Osteoblast (primary cell): ENCODE data around the gene MEGF11. TPM values are rescaled to one million over a fixed set of nuclear protein-coding genes. Genes with fewer than 3 reads are reported as not detected.

ENCODE experiments used
- DNase-seq: peaks from one replicate; pipeline ENCODE4 v3.0.0; 2011; ENCODE audit warnings: low spot score, mixed read lengths; ENCODE audit not compliant: insufficient read length; ENCODE audit errors: missing footprints
- H2AFZ ChIP-seq: 2 replicates; pipeline ENCODE4 v1.6.0; 2011; ENCODE audit warnings: mild to moderate bottlenecking, low read length
- H3K27ac ChIP-seq: 2 replicates; pipeline ENCODE4 v1.5.1; 2011; ENCODE audit warnings: mild to moderate bottlenecking, low read depth, low read length, moderate library complexity
- H3K27me3 ChIP-seq: 2 replicates; pipeline ENCODE4 v1.6.0; 2012; ENCODE audit warnings: mild to moderate bottlenecking, control low read depth, inconsistent platforms, low read length, moderate library complexity; ENCODE audit not compliant: insufficient read depth
- H3K36me3 ChIP-seq: 2 replicates; pipeline ENCODE4 v1.5.1; 2011; ENCODE audit warnings: mild to moderate bottlenecking, low read length, control low read depth, moderate library complexity; ENCODE audit not compliant: insufficient read depth
- H3K4me1 ChIP-seq: 2 replicates; pipeline ENCODE4 v1.5.1; 2011; ENCODE audit warnings: mild to moderate bottlenecking, low read length, control low read depth, moderate library complexity; ENCODE audit not compliant: insufficient read depth
- H3K4me2 ChIP-seq: 2 replicates; pipeline ENCODE4 v1.6.0; 2011; ENCODE audit warnings: mild to moderate bottlenecking, low read length; ENCODE audit not compliant: insufficient read depth
- H3K4me3 ChIP-seq: fragments of 200-600 bp; sonication (generic); 3 replicates; pipeline ENCODE4 v1.5.1; 2012; ENCODE audit warnings: mild to moderate bottlenecking, low read length, inconsistent platforms; ENCODE audit not compliant: insufficient read depth
- H3K79me2 ChIP-seq: 2 replicates; pipeline ENCODE4 v1.6.0; 2012; ENCODE audit warnings: mild to moderate bottlenecking, low read length, control low read depth, inconsistent platforms; ENCODE audit not compliant: insufficient read depth
- H3K9me3 ChIP-seq: 2 replicates; pipeline ENCODE4 v1.5.1; 2011; ENCODE audit warnings: low read depth, low read length, control low read depth
- H4K20me1 ChIP-seq: 2 replicates; pipeline ENCODE4 v1.6.0; 2012; ENCODE audit warnings: mild to moderate bottlenecking, low read length, control low read depth; ENCODE audit not compliant: insufficient read depth
- CTCF ChIP-seq: IDR thresholded peaks from 2 replicates; pipeline ENCODE4 v1.5.1; 2011; ENCODE audit warnings: mild to moderate bottlenecking, low read depth, low read length, moderate library complexity; ENCODE audit errors: extremely low read depth
- total RNA-seq: library from RNA; depleted of rRNA; stranded (reverse); fragments of >200 nt; gene quantifications from 2 replicates; pipeline ENCODE4 v1.2.3, GENCODE V29; 2012

MEGF11 gene
- total RNA-seq, 1 donor: not detected

DNA sequence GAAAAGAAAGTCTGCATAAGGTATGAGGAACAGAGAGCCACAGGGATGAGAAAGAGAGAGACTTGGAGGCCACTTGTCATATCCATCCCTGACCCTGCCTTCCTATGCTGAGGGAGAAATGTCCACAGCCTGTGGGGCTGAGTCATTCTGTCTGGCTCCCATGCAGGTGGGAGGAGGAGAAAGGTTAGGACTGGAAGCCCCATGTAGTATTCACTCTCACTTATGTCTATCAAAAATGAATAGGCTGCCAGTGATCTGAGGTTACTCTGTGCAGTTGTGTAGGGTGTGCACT lies 313.0 kb downstream of the MEGF11 start:
- Histone ChIP-seq H3K36me3 (no peaks in the 10 kb centered on the region), H3K4me3 (no peak overlapping the region), H3K4me1 (peaks cover 15% of the 10 kb centered on the region), H4K20me1 (no peaks in the 10 kb centered on the region), H3K4me2 (no peak overlapping the region), H3K27ac (no peak overlapping the region), H3K79me2 (no peaks in the 10 kb centered on the region), H3K9me3 (no peaks in the 10 kb centered on the region), H3K27me3 (peaks cover 9% of the 10 kb centered on the region), H2AFZ (no peak overlapping the region)
- no peak for DNase-seq
- TF ChIP-seq CTCF: no peak

DNA sequence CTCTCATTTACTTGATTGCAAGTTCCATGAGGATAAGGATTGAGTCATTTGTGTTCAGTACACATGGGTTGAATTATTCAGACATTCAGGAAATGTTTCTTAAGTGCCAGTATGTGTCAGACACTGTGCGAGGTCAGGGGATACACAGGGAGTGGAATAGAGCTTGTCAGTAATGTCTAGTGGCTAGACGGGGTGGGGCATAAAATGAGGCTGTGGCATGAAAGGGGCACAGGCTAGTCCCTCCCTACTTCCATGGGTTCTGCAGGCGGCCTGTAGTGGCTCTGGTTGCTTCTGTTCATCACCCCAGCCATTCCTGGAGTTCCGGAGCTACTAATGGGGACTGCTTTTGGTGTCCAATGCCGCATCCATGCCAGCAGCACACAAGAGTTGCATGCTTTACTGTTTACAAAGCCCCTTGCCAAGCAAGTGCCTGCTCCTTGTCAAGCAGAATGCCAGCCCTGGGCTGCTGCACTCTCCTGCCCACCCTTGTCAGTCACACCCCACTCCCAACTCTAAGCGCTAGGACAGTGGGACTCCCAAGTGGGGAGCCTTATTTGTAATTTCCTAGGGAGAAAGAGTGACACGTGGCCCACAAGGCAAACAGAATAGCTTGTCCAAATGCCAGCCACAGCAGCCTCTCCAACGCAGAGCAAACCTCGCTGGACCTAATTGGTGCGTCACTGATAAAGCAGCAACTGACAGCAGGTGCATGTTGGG lies 313.5 kb downstream of the MEGF11 start:
- H3K4me3 ChIP-seq: no peak overlapping the region
- H3K27ac ChIP-seq: no peak overlapping the region
- no peak overlapping the region for H3K4me2 ChIP-seq
- DNase-seq: peak; percentile 83
- H3K9me3 ChIP-seq: no peaks in the 10 kb centered on the region
- H3K79me2 ChIP-seq: no peaks in the 10 kb centered on the region
- no peaks in the 10 kb centered on the region for H4K20me1 ChIP-seq
- no peaks in the 10 kb centered on the region for H3K36me3 ChIP-seq
- peaks cover 15% of the 10 kb centered on the region for H3K4me1 ChIP-seq
- H3K27me3 ChIP-seq: peaks cover 7% of the 10 kb centered on the region
- no peak for TF ChIP-seq CTCF
- no peak overlapping the region for H2AFZ ChIP-seq

- H3K9me3 ChIP-seq: no peaks in the 10 kb centered on the region
- no peaks in the 10 kb centered on the region for H3K36me3 ChIP-seq
- H3K27ac ChIP-seq: no peak overlapping the region
- no peak for TF ChIP-seq CTCF
- DNase-seq: no peak
- no peak overlapping the region for H3K4me2 ChIP-seq
- H2AFZ ChIP-seq: no peak overlapping the region
- H4K20me1 ChIP-seq: no peaks in the 10 kb centered on the region
- H3K4me1 ChIP-seq: peaks cover 15% of the 10 kb centered on the region
- H3K27me3 ChIP-seq: peaks cover 7% of the 10 kb centered on the region
- H3K79me2 ChIP-seq: no peaks in the 10 kb centered on the region
- H3K4me3 ChIP-seq: no peak overlapping the region
These were observed 314.9 kb downstream of the MEGF11 start for GRCh38 chr15:65938604-65939003.

DNA sequence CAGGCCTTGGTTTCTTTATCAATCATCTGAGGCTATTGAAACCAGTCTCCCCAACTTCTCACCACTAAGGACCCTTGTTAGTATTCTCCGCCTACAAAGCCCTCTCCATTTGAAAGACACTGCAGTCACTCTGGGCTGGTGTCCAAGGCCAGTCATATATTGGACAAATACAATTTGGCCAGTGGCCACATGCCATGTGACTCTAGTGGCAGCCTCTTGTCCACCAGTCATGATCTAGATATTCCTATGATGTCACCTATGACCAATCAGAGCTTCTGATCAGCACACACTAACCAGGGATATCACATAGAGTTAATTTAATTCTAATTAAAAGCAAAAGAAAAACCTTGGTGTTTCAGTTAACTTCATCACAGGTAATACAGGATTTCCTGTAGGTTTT lies 316.1 kb downstream of the MEGF11 start:
- Histone ChIP-seq H3K27me3 (peaks cover 9% of the 10 kb centered on the region), H3K36me3 (no peaks in the 10 kb centered on the region), H3K4me1 (peaks cover 15% of the 10 kb centered on the region), H3K4me3 (no peak overlapping the region), H2AFZ (no peak overlapping the region), H4K20me1 (no peaks in the 10 kb centered on the region), H3K27ac (no peak overlapping the region), H3K79me2 (no peaks in the 10 kb centered on the region), H3K9me3 (no peaks in the 10 kb centered on the region), H3K4me2 (no peak overlapping the region)
- TF ChIP-seq CTCF: no peak
- DNase-seq: no peak
